Measurements from ENCODE around the gene SPG7.
A peak's percentile ranks its signal among the peaks of the same experiment; 100 is the strongest.

Gene SPG7

GRCh38 chr16:89589241-89589926 lies 81.2 kb downstream of the SPG7 start:
- Histone ChIP-seq H3K4me1 (ENCODE audit: control insufficient read depth, insufficient read depth, low read length) (no peaks in the 10 kb centered on the region), H3K9me3 (ENCODE audit: control insufficient read depth, insufficient read depth, low read depth, low read length) (no peaks in the 10 kb centered on the region), H3K36me3 (ENCODE audit: control insufficient read depth in 2 of 2, insufficient read depth in 1 of 2, low read length in 2 of 2) (no peaks in the 10 kb centered on the region), H3K4me3 (ENCODE audit: low read depth, low read length) (no peak overlapping the region), H3K27ac (ENCODE audit: extremely low read depth, low read depth, low read length) (no peak overlapping the region)
- CTCF ChIA-PET: interaction anchor here (0.7 kb wide), 1 partner anchor 174 kb away, joined by 3 read pairs; no protein-coding TSS in a partner anchor
- TF ChIP-seq ZNF473 (tag by site-specific recombination; IDR thresholded peaks at IDR 0.05) (no peak), BCL11A (tag by site-specific recombination; IDR thresholded peaks at IDR 0.05; ENCODE audit: low read depth) (no peak), ZFP37 (tag by site-specific recombination; IDR thresholded peaks at IDR 0.05) (no peak), ZNF202 (tag by site-specific recombination; IDR thresholded peaks at IDR 0.05; ENCODE audit: borderline replicate concordance) (no peak), REPIN1 (tag by site-specific recombination; IDR thresholded peaks at IDR 0.05; ENCODE audit: low read depth) (no peak), ZNF558 (tag by site-specific recombination; IDR thresholded peaks at IDR 0.05) (no peak)
- POLR2A ChIA-PET: no interaction called here

GRCh38 chr16:89593841-89594240 lies 85.6 kb downstream of the SPG7 start:
- Histone ChIP-seq H3K4me1 (ENCODE audit: control insufficient read depth, insufficient read depth, low read length) (no peaks in the 10 kb centered on the region), H3K27ac (ENCODE audit: extremely low read depth, low read depth, low read length) (no peak overlapping the region), H3K4me3 (ENCODE audit: low read depth, low read length) (no peak overlapping the region), H3K9me3 (ENCODE audit: control insufficient read depth, insufficient read depth, low read depth, low read length) (no peaks in the 10 kb centered on the region), H3K36me3 (ENCODE audit: control insufficient read depth in 2 of 2, insufficient read depth in 1 of 2, low read length in 2 of 2) (no peaks in the 10 kb centered on the region)
- CTCF ChIA-PET: no interaction called here
- peak; percentile 72 for TF ChIP-seq ZNF10 (tag by site-specific recombination; IDR thresholded peaks at IDR 0.05)
- no peak for TF ChIP-seq ZNF776 (tag by site-specific recombination; IDR thresholded peaks at IDR 0.05; ENCODE audit: borderline replicate concordance)
- POLR2A ChIA-PET: no interaction called here

- Histone ChIP-seq H3K4me1 (ENCODE audit: control insufficient read depth, insufficient read depth, low read length) (no peaks in the 10 kb centered on the region), H3K4me3 (ENCODE audit: low read depth, low read length) (no peak overlapping the region), H3K27ac (ENCODE audit: extremely low read depth, low read depth, low read length) (no peak overlapping the region), H3K36me3 (ENCODE audit: control insufficient read depth in 2 of 2, insufficient read depth in 1 of 2, low read length in 2 of 2) (no peaks in the 10 kb centered on the region), H3K9me3 (ENCODE audit: control insufficient read depth, insufficient read depth, low read depth, low read length) (no peaks in the 10 kb centered on the region)
- CTCF ChIA-PET: no interaction called here
- POLR2A ChIA-PET: no interaction called here
- no peak for TF ChIP-seq TRIM28 (IDR thresholded peaks at IDR 0.05; ENCODE audit: borderline replicate concordance, low read length)
- no peak for TF ChIP-seq ZNF132 (tag by site-specific recombination; IDR thresholded peaks at IDR 0.05; ENCODE audit: borderline replicate concordance)
- no peak for TF ChIP-seq SETDB1 (IDR thresholded peaks at IDR 0.05; ENCODE audit: insufficient read length, low read length)
- no peak for TF ChIP-seq PRDM4 (tag by site-specific recombination; IDR thresholded peaks at IDR 0.05)
- no peak for TF ChIP-seq GLIS1 (tag by site-specific recombination; IDR thresholded peaks at IDR 0.05)
- no peak for TF ChIP-seq ZNF626 (tag by site-specific recombination; IDR thresholded peaks at IDR 0.05)
- no peak for TF ChIP-seq ZBTB6 (tag by site-specific recombination; IDR thresholded peaks at IDR 0.05)
- TF ChIP-seq ZNF777 (tag by site-specific recombination; IDR thresholded peaks at IDR 0.05; ENCODE audit: borderline replicate concordance): no peak
- TF ChIP-seq ZNF335 (tag by site-specific recombination; conservative IDR thresholded peaks at IDR 0.05): no peak
- no peak for TF ChIP-seq BCL11B (tag by site-specific recombination; IDR thresholded peaks at IDR 0.05; ENCODE audit: low read depth)
- no peak for TF ChIP-seq ZNF155 (tag by site-specific recombination; IDR thresholded peaks at IDR 0.05)
- TF ChIP-seq ZNF184 (tag by site-specific recombination; IDR thresholded peaks at IDR 0.05): no peak
- no peak for TF ChIP-seq ZFHX2 (tag by site-specific recombination; conservative IDR thresholded peaks at IDR 0.05)
- TF ChIP-seq REPIN1 (tag by site-specific recombination; IDR thresholded peaks at IDR 0.05; ENCODE audit: low read depth): no peak
- no peak for TF ChIP-seq BCL6B (tag by site-specific recombination; IDR thresholded peaks at IDR 0.05)
- TF ChIP-seq ZNF510 (tag by site-specific recombination; IDR thresholded peaks at IDR 0.05; ENCODE audit: insufficient replicate concordance): no peak
- no peak for TF ChIP-seq ZBTB17 (tag by site-specific recombination; IDR thresholded peaks at IDR 0.05)
- TF ChIP-seq PRDM1 (tag by site-specific recombination; IDR thresholded peaks at IDR 0.05): no peak
- TF ChIP-seq ZNF654 (tag by site-specific recombination; IDR thresholded peaks at IDR 0.05; ENCODE audit: low read depth): no peak
- no peak for TF ChIP-seq ZNF10 (tag by site-specific recombination; IDR thresholded peaks at IDR 0.05)
Observed at GRCh38 chr16:89595330-89596060, 87.3 kb downstream of the SPG7 start.

All from HEK293 (cell line).